Cardiac fibroblast (primary cell): ENCODE results near the gene SFXN3.

Experiments
- DNase-seq, 2 donors: peaks; one replicate each; pipeline versions ENCODE4 v3.0.0 to v3.0.0-alpha.2; 2010; ENCODE audit warnings: low read depth in 2 of 2
- H3K4me3 ChIP-seq, 2 donors: replicated peaks in 1 of 2; 1 replicate in 1 of 2; 2 replicates in 1 of 2; pipeline ENCODE4 v1.5.1; 2011; ENCODE audit warnings: low read depth in 2 of 2, low read length in 2 of 2, mild to moderate bottlenecking in 2 of 2, moderate library complexity in 1 of 2
- CTCF ChIP-seq: IDR thresholded peaks from one replicate; pipeline ENCODE4 v1.5.1; 2011; ENCODE audit warnings: low read depth, mild to moderate bottlenecking, low read length, inconsistent platforms

SFXN3 gene

GRCh38 chr10:101044117-101044516 is 13.1 kb downstream of the SFXN3 start:
- no peak for TF ChIP-seq CTCF
- DNase-seq = no peak
- no peak overlapping the region for H3K4me3 ChIP-seq

GRCh38 chr10:101046332-101047238 is 15.6 kb downstream of the SFXN3 start:
- DNase-seq = no peak
- no peak for TF ChIP-seq CTCF
- no peak overlapping the region for H3K4me3 ChIP-seq

GRCh38 chr10:101047268-101047667 is 16.2 kb downstream of the SFXN3 start:
- H3K4me3 ChIP-seq = no peak overlapping the region
- TF ChIP-seq CTCF = no peak
- no peak for DNase-seq

GRCh38 chr10:101047961-101048892 is 17.2 kb downstream of the SFXN3 start:
- H3K4me3 ChIP-seq = no peak overlapping the region
- TF ChIP-seq CTCF = no peak
- DNase-seq = no peak

- H3K4me3 ChIP-seq = peak overlapping the region; percentile 4 to 13
- peak; percentile 56 to 57 for DNase-seq
- TF ChIP-seq CTCF = peak; percentile 67
Measured at GRCh38 chr10:101050208-101051069, 19.4 kb downstream of the SFXN3 start.

- TF ChIP-seq CTCF = no peak
- H3K4me3 ChIP-seq = no peak overlapping the region
- DNase-seq = peak; percentile 77 to 80
Measured at GRCh38 chr10:101052285-101052684, 21.3 kb downstream of the SFXN3 start.
